HEK293T (cell line): ENCODE measurements around the gene SERTAD2.

Experiments used
- BHLHE40 ChIP-seq: fragments of 450-650 bp; IDR thresholded peaks from 2 replicates; pipeline ENCODE4 v1.6.1; 2016; ENCODE audit warnings: mild to moderate bottlenecking, moderate library complexity, borderline replicate concordance
- FOXA1 ChIP-seq: fragments of 450-650 bp; IDR thresholded peaks from 2 replicates; pipeline ENCODE4 v1.6.1; 2016; ENCODE audit warnings: mild to moderate bottlenecking
- ZNF384 ChIP-seq: fragments of 450-650 bp; IDR thresholded peaks from 2 replicates; pipeline ENCODE4 v1.6.1; 2016

DNA sequence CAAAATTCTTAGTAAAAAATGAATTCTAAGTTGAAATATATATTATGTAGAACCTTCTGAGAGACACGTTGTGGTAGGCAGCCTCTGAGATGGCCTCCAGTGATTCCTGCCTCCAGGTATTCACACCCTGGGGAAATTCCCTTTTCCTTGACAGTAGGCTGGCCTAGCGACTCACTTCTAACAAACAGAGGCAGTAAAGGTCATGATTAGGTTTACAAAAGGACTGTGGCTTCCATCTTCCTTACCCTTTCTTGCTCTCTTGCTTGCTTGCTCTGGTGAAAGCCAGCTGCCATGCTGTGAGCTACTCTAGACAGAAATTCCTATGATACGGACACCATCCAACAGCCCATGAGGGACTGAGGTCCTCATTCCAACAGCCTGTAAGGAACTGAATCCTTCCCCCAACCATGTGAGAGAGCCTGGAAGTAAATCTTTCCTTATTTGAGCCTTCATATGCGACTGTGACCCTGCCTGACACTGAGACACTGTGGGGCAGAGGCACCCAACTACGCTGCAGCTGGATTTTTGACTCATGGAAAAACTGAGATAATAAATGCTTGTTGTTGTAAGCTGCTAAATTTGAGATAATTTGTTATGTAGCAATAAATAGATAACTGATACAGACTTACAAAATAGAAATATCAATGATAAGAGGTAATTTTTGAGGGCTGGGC is 32.7 kb upstream of the SERTAD2 start:
- TF ChIP-seq BHLHE40 (no peak), FOXA1 (no peak), ZNF384 (no peak)
